ENCODE results near the gene SCYL3.

Gene SCYL3

GRCh38 chr1:169893645-169894423 lies at the start of gene SCYL3:
Gene SCYL3 (minus strand): TSS chr1:169893896. CDS start chr1:169888840, 5,056 bp downstream.
- TF ChIP-seq, protein P1, sequence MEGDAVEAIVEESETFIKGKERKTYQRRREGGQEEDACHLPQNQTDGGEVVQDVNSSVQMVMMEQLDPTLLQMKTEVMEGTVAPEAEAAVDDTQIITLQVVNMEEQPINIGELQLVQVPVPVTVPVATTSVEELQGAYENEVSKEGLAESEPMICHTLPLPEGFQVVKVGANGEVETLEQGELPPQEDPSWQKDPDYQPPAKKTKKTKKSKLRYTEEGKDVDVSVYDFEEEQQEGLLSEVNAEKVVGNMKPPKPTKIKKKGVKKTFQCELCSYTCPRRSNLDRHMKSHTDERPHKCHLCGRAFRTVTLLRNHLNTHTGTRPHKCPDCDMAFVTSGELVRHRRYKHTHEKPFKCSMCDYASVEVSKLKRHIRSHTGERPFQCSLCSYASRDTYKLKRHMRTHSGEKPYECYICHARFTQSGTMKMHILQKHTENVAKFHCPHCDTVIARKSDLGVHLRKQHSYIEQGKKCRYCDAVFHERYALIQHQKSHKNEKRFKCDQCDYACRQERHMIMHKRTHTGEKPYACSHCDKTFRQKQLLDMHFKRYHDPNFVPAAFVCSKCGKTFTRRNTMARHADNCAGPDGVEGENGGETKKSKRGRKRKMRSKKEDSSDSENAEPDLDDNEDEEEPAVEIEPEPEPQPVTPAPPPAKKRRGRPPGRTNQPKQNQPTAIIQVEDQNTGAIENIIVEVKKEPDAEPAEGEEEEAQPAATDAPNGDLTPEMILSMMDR (IDR thresholded peaks at IDR 0.05; ENCODE audit: borderline replicate concordance, control extremely low read depth, extremely low read depth, insufficient read depth, missing control alignments): no peak
- DNase-seq (ENCODE audit: low spot score): peak; percentile 88
- in situ Hi-C loops (cut with MboI; ENCODE audit: low sequenced_read_pairs, unreplicated experiment): no loop called here

GRCh38 chr1:169941982-169942830 lies 48.5 kb upstream of the SCYL3 start:
- in situ Hi-C loops (cut with MboI; ENCODE audit: low sequenced_read_pairs, unreplicated experiment): no loop called here
- DNase-seq (ENCODE audit: low spot score): no peak
- TF ChIP-seq, protein P1 (IDR thresholded peaks at IDR 0.05; ENCODE audit: borderline replicate concordance, control extremely low read depth, extremely low read depth, insufficient read depth, missing control alignments): no peak

- TF ChIP-seq, protein P1 (IDR thresholded peaks at IDR 0.05; ENCODE audit: borderline replicate concordance, control extremely low read depth, extremely low read depth, insufficient read depth, missing control alignments): no peak
- in situ Hi-C loops (cut with MboI; ENCODE audit: low sequenced_read_pairs, unreplicated experiment): no loop called here
- no peak for DNase-seq (ENCODE audit: low spot score)
Observed at GRCh38 chr1:169933984-169934725, 40.5 kb upstream of the SCYL3 start.

DNA sequence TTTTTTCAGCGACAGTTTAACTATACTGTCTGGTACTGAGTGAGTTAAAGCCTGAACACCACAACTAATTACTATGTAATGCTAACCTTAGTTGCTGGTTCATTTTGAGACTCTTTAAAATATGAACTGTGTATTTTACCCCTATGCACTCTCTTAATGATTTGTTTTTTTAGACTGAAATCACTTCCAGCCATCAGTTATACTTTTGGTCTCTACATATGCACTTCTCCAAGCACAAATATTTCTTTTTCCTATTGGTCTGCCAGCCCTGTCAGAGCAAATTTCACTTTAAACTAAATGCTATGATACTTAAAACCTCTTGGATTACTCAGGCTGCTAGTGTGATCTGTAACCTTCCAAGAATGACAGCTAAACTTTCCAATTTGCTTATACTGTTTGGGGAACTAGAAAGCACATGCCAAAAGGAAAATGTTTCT lies 38.1 kb upstream of the SCYL3 start:
- in situ Hi-C loops (cut with MboI; ENCODE audit: low sequenced_read_pairs, unreplicated experiment): no loop called here

DNA sequence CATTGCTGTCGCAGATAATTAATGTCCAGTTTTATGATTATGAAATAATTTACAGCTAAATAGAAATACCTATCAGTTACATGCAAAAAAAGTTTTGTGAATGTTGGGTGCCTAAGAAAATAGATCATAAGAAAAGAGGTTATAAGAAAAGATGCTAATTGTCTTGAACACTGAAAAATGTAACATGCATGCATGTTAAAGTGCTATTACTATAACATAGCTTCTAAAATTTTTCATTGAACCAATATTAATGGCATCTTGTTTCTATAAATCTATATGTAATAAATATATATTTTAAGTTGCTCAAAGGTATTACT lies 35.5 kb upstream of the SCYL3 start:
- TF ChIP-seq, protein P1 (IDR thresholded peaks at IDR 0.05; ENCODE audit: borderline replicate concordance, control extremely low read depth, extremely low read depth, insufficient read depth, missing control alignments): no peak
- in situ Hi-C loops (cut with MboI; ENCODE audit: low sequenced_read_pairs, unreplicated experiment): no loop called here
- DNase-seq (ENCODE audit: low spot score): no peak

More for the DNA sequence above, 38.1 kb upstream of the SCYL3 start:
- DNase-seq (ENCODE audit: low spot score): no peak
- TF ChIP-seq, protein P1 (IDR thresholded peaks at IDR 0.05; ENCODE audit: borderline replicate concordance, control extremely low read depth, extremely low read depth, insufficient read depth, missing control alignments): no peak

Data from GM13976 (cell line).